Stimulated activated CD4-positive, alpha-beta T cell treated with anti-CD3 and anti-CD28 coated beads, Interleukin-12 subunit alpha, Interleukin-12 subunit beta, amount 100 ng/mL, for 4 hours (primary cell): ENCODE data around the gene SPANXN2.
"Not testable (repeated sequence)": the region's sequence is repeated elsewhere in the genome, so short reads cannot be mapped to it uniquely, and the experiment has no call there.

Source experiments
- DNase-seq: peaks from one replicate; pipeline ENCODE4 v3.0.0-alpha.2; 2020

Gene SPANXN2

GRCh38 chrX:143720652-143721051 lies at the start of gene SPANXN2:
Gene SPANXN2 (minus strand): TSS chrX:143720752. CDS start chrX:143720668, 84 bp downstream.
- DNase-seq, result not testable (repeated sequence)

GRCh38 chrX:143768976-143769375 lies 48.4 kb upstream of the SPANXN2 start:
- no peak for DNase-seq

- DNase-seq, result not testable (repeated sequence)
Observed at GRCh38 chrX:143767789-143768188, 47.2 kb upstream of the SPANXN2 start.

GRCh38 chrX:143757887-143758286 lies 37.3 kb upstream of the SPANXN2 start:
- no peak for DNase-seq

GRCh38 chrX:143757375-143757774 lies 36.8 kb upstream of the SPANXN2 start:
- DNase-seq, result no peak

- no peak for DNase-seq
Observed at GRCh38 chrX:143754183-143754582, 33.6 kb upstream of the SPANXN2 start.

GRCh38 chrX:143733866-143734265 lies 13.3 kb upstream of the SPANXN2 start:
- no peak for DNase-seq

GRCh38 chrX:143726296-143726695 lies 5.7 kb upstream of the SPANXN2 start:
- DNase-seq, result no peak

- DNase-seq, result no peak
Observed at GRCh38 chrX:143701460-143701859, 19.1 kb downstream of the SPANXN2 start.

- no peak for DNase-seq
Observed at GRCh38 chrX:143694885-143695284, 25.7 kb downstream of the SPANXN2 start.

GRCh38 chrX:143683486-143683885 lies 37.1 kb downstream of the SPANXN2 start:
- DNase-seq, result no peak

- DNase-seq, result no peak
Observed at GRCh38 chrX:143674926-143675325, 45.6 kb downstream of the SPANXN2 start.

- no peak for DNase-seq
Observed at GRCh38 chrX:143669395-143669794, 51.2 kb downstream of the SPANXN2 start.

- DNase-seq, result no peak
Observed at GRCh38 chrX:143664302-143664701, 56.2 kb downstream of the SPANXN2 start.

- no peak for DNase-seq
Observed at GRCh38 chrX:143663755-143664154, 56.8 kb downstream of the SPANXN2 start.
